Ovary (tissue), 9 donors: ENCODE measurements around the gene PTER. TPM values are rescaled to one million over a fixed set of nuclear protein-coding genes. Genes with fewer than 3 reads are reported as not detected.

Source experiments
- DNase-seq, 5 donors: peaks; one replicate each; pipeline ENCODE4 v3.0.0-alpha.2; 2019 to 2020
- H3K27ac ChIP-seq, 2 donors: fragments of 200-600 bp; one replicate each; pipeline versions ENCODE4 v1.5.1 to v1.8.0; 2019 to 2022
- H3K27me3 ChIP-seq: fragments of 200-600 bp; one replicate; pipeline ENCODE4 v1.8.0; 2022
- H3K36me3 ChIP-seq: fragments of 200-600 bp; sonication (generic); one replicate; pipeline ENCODE4 v1.5.1; 2019
- H3K4me1 ChIP-seq: one replicate; pipeline ENCODE4 v1.8.1; 2013; ENCODE audit warnings: mild to moderate bottlenecking, moderate library complexity; ENCODE audit not compliant: insufficient read depth
- H3K4me3 ChIP-seq: fragments of 200-600 bp; sonication (generic); one replicate; pipeline ENCODE4 v1.5.1; 2017
- H3K9me3 ChIP-seq, 2 donors: fragments of 200-600 bp in 1 of 2; sonication (generic) in 1 of 2; one replicate each; pipeline versions ENCODE4 v1.5.1 to v1.8.1; 2013 to 2019; ENCODE audit warnings: mild to moderate bottlenecking in 1 of 2, moderate library complexity in 1 of 2
- EP300 ChIP-seq: sonication (generic); formaldehyde crosslinking; IDR thresholded peaks from one replicate; pipeline ENCODE4 v1.6.1; 2017; ENCODE audit warnings: antibody characterized with exemption
- POLR2A ChIP-seq: fragments of 450-650 bp; IDR thresholded peaks from one replicate; pipeline ENCODE4 v1.6.1; 2017; ENCODE audit warnings: antibody characterized with exemption, mild to moderate bottlenecking, moderate library complexity
- WGBS, 3 donors: extraction: QIAGEN DNeasy Blood & Tissue Kit in 1 of 3; methylation state at CpG; one replicate each; pipeline versions ENCODE4 v1.1.5 to v1.1.7; 2013 to 2017; 5-methylcytosine and 5-hydroxymethylcytosine counted together
- intact Hi-C, 4 donors: fragments of 100-400 bp; cut with DNase I; formaldehyde crosslinking; loops; one replicate each; pipeline versions ENCODE4 v1.11.0 to v1.15.1; 2022 to 2023
- polyA plus RNA-seq, 2 donors: library from polyadenylated mRNA; stranded (reverse); fragments of 200-250 nt in 1 of 2; fragments of 350-450 nt in 1 of 2; fragmentation: Illumina TruSeq in 1 of 2; extraction: RNeasy Lipid Tissue Mini Kit (QIAGEN cat#74804) in 1 of 2; gene quantifications; one replicate each; pipeline ENCODE4 v1.2.3, GENCODE V29; 2013 to 2014
- total RNA-seq, 7 donors: library from RNA; depleted of rRNA in 2 of 7; stranded (reverse); fragments of >200 nt in 2 of 7; fragmentation: NEBNext Ultra II Directional in 3 of 7; extraction: Animal tissue kit (Norgen Biotek cat#: 25700) in 3 of 7; gene quantifications; one replicate each; pipeline versions ENCODE4 v1.1.0 to v1.2.4, GENCODE V29; 2016 to 2023
- TF ChIP-seq, protein P1 (sequence below), 3 donors: fragments of 450-650 bp in 2 of 3; fragments of 200-600 bp in 1 of 3; IDR thresholded peaks; one replicate each; pipeline versions ENCODE4 v1.5.1 to v1.8.0; 2016 to 2022; ENCODE audit warnings: antibody characterized with exemption in 3 of 3, mild to moderate bottlenecking in 1 of 3
- donor health status: DM: no; HTN: no; CAD: no; lungs with moderate emphysema.
- donor health status: DM: no; HTN: no; CAD: no.
- donor health status: Bipolar disorder and iron deficiency.
- donor health status: DM: yes; HTN: yes; CAD: no.
- donor health status: DM: no; HTN: no; CAD: no.
- donor health status: DM: yes; HTN: yes; CAD: no.

PTER gene
- total and polyA plus RNA-seq, 9 donors = 1.5 to 19.2 (median 4.2) TPM

DNA sequence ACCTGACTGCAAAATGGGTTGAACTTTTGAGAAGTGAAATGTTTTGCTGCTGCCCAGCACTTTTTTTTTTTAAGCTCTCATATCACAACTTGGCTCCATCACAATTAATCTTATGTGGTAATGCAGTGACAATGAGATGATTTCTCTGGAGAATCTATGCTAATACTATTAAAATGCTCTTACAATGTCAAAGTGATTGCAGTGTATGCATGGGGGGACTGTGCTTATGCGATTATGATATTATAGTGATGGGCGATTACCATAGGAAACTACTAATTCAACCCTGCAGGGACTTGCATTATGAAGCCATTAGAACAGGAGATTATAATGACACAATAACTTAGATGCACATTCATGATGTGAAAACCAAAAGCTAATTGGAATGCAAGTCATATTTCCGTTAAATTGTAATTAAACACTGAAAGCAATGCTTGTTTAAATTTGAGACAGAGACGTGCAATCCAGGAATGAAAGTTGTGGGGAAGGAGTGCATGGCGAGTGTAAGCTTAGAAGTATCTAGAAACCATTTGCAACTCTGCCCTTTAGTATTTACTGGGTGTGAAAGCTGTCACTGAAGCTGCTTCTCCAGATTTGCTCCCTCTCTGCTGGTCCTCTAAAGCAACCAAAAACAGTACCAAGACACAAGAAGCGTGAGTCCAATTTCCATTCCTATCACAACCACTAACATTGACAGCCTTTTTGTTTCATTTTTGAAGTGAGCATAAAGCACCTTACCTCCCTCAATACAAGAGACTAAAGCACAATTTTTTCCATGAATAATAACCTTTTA lies 21.6 kb downstream of the PTER start:
- Histone ChIP-seq H3K36me3 (no peaks in the 10 kb centered on the region), H3K4me1 (no peaks in the 10 kb centered on the region), H3K9me3 (no peaks in the 10 kb centered on the region), H3K27ac (no peak overlapping the region), H3K4me3 (no peak overlapping the region), H3K27me3 (no peaks in the 10 kb centered on the region)
- intact Hi-C loops = no loop called here
- no peak for DNase-seq
- TF ChIP-seq POLR2A (no peak), EP300 (no peak)
- TF ChIP-seq, protein P1, sequence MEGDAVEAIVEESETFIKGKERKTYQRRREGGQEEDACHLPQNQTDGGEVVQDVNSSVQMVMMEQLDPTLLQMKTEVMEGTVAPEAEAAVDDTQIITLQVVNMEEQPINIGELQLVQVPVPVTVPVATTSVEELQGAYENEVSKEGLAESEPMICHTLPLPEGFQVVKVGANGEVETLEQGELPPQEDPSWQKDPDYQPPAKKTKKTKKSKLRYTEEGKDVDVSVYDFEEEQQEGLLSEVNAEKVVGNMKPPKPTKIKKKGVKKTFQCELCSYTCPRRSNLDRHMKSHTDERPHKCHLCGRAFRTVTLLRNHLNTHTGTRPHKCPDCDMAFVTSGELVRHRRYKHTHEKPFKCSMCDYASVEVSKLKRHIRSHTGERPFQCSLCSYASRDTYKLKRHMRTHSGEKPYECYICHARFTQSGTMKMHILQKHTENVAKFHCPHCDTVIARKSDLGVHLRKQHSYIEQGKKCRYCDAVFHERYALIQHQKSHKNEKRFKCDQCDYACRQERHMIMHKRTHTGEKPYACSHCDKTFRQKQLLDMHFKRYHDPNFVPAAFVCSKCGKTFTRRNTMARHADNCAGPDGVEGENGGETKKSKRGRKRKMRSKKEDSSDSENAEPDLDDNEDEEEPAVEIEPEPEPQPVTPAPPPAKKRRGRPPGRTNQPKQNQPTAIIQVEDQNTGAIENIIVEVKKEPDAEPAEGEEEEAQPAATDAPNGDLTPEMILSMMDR (IDR thresholded peaks at IDR 0.05) = no peak
- 75 to 80% (median 79%) methylated on average over 6 of the region's 6 CpGs for WGBS, 3 donors

DNA sequence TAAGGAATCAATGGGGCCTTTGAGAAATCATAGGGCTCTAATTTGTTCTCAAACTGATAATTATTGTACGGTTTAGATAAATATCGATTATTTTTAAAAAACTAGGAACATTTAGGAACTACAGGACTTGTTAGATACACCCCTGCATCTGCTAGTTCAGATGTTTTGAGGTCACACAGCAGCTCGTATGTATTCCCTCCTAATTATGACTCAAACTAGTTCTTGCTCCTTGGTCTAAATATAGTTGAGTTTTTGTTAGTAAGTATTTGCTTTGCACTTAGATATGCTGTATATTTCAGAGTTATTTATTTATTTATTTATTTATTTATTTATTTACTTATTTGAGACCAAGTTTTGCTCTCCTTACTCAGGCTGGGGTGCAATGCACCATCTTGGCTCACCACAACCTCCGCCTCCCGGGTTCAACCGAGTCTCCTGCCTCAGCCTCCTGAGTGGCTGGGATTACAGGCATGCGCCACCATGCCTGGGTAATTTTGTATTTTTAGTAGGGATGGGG lies 22.7 kb downstream of the PTER start:
- 90 to 93% (median 91%) methylated on average over 7 of the region's 7 CpGs for WGBS, 3 donors
- Histone ChIP-seq H3K4me3 (no peak overlapping the region), H3K9me3 (no peaks in the 10 kb centered on the region), H3K4me1 (no peaks in the 10 kb centered on the region), H3K36me3 (no peaks in the 10 kb centered on the region), H3K27ac (no peak overlapping the region), H3K27me3 (no peaks in the 10 kb centered on the region)
- intact Hi-C loops = no loop called here
- TF ChIP-seq POLR2A (no peak), EP300 (no peak)
- TF ChIP-seq, protein P1 (IDR thresholded peaks at IDR 0.05) = no peak
- DNase-seq = no peak

DNA sequence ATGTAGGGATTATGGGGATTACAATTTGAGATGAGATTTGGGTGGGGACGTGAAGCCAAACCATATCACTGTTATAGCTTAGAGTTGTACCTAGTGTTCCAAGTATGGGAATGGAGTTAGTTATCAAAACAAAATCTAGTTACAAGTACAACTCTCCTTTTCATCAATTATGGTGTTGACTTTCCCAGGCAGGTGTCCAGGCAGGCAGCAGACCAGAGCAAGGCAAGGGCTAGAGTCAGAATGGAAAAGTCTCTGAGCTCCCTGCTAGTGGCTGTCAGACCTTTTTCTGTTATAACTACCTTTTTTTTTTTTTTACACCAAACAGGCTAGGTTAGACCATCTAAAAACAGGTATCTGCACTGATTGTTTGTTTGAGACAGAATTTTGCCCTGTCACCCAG lies 29.2 kb downstream of the PTER start:
- H3K36me3 ChIP-seq = no peaks in the 10 kb centered on the region
- TF ChIP-seq EP300 = no peak
- TF ChIP-seq POLR2A = no peak
- TF ChIP-seq, protein P1 (IDR thresholded peaks at IDR 0.05) = no peak
- H3K9me3 ChIP-seq = no peaks in the 10 kb centered on the region
- no peaks in the 10 kb centered on the region for H3K4me1 ChIP-seq
- no peaks in the 10 kb centered on the region for H3K27me3 ChIP-seq
- DNase-seq = no peak
- no peak overlapping the region for H3K27ac ChIP-seq
- intact Hi-C loops = no loop called here
- H3K4me3 ChIP-seq = no peak overlapping the region
- WGBS, 3 donors = 88 to 98% (median 93%) methylated on average over 1 of the region's 1 CpG

DNA sequence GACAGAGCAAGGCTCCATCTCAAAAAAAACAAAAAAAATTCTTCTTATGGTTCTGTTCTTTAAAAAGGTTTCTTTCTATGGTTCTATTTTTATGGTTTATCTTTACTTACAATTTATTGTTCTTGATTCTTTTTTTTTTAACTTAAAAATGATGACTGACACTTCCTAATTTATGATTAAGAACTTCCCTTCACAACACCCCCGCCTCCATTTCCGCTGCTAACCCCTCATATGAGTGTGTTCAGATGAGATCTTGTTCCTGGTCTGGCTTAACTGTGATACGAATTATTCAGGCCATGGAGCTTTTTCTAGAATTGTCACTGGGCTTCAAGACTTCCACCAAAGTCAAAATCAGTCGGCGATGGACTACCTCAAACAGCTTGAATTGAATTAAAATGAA lies 33.9 kb downstream of the PTER start:
- no peak for DNase-seq
- 81 to 85% (median 84%) methylated on average over 5 of the region's 5 CpGs for WGBS, 3 donors
- intact Hi-C loops = no loop called here

More for the DNA sequence above, 33.9 kb downstream of the PTER start:
- TF ChIP-seq EP300 (no peak), POLR2A (no peak)
- TF ChIP-seq, protein P1 (IDR thresholded peaks at IDR 0.05) = no peak
- Histone ChIP-seq H3K4me3 (no peak overlapping the region), H3K27ac (no peak overlapping the region), H3K36me3 (no peaks in the 10 kb centered on the region), H3K4me1 (no peaks in the 10 kb centered on the region), H3K9me3 (no peaks in the 10 kb centered on the region), H3K27me3 (no peaks in the 10 kb centered on the region)
